Tibial artery (tissue), 4 donors: ENCODE data around the gene OSCP1.

Experiments used
- DNase-seq, 2 donors: peaks; one replicate each; pipeline ENCODE4 v3.0.0-alpha.2; 2019
- H3K27ac ChIP-seq, 2 donors: fragments of 200-600 bp; sonication (generic) in 1 of 2; 1 replicate in 1 of 2; 2 replicates in 1 of 2; pipeline ENCODE4 v1.5.1; 2018 to 2019; ENCODE audit warnings: mild to moderate bottlenecking in 1 of 2
- H3K27me3 ChIP-seq, 2 donors: fragments of 200-600 bp; sonication (generic) in 1 of 2; one replicate each; pipeline versions ENCODE4 v1.5.1 to v1.6.0; 2016 to 2019
- H3K36me3 ChIP-seq, 3 donors: fragments of 200-600 bp; sonication (generic) in 2 of 3; one replicate each; pipeline ENCODE4 v1.5.1; 2016 to 2019; ENCODE audit warnings: mild to moderate bottlenecking in 2 of 3
- H3K4me1 ChIP-seq, 4 donors: fragments of 200-600 bp; sonication (generic) in 2 of 4; 1 replicate in 3 of 4; 2 replicates in 1 of 4; pipeline ENCODE4 v1.5.1; 2016 to 2019
- H3K4me3 ChIP-seq, 2 donors: fragments of 200-600 bp; sonication (generic) in 1 of 2; 1 replicate in 1 of 2; 2 replicates in 1 of 2; pipeline ENCODE4 v1.5.1; 2018 to 2019; ENCODE audit warnings: mild to moderate bottlenecking in 2 of 2
- H3K9me3 ChIP-seq, 3 donors: fragments of 200-600 bp; sonication (generic) in 1 of 3; one replicate each; pipeline ENCODE4 v1.5.1; 2016 to 2019
- intact Hi-C: fragments of 100-400 bp; cut with DNase I; formaldehyde crosslinking; loops from one replicate; pipeline ENCODE4 v1.15.0; 2023; ENCODE audit warnings: low total_unique reads
- TF ChIP-seq, protein P1 (sequence below), 2 experiments: fragments of 200-600 bp in 1 of 2; fragments of 450-650 bp in 1 of 2; IDR thresholded peaks; one replicate each; pipeline ENCODE4 v1.5.1; 2017 to 2019; ENCODE audit warnings: antibody characterized with exemption in 2 of 2, mild to moderate bottlenecking in 1 of 2, moderate library complexity in 1 of 2

Gene OSCP1

DNA sequence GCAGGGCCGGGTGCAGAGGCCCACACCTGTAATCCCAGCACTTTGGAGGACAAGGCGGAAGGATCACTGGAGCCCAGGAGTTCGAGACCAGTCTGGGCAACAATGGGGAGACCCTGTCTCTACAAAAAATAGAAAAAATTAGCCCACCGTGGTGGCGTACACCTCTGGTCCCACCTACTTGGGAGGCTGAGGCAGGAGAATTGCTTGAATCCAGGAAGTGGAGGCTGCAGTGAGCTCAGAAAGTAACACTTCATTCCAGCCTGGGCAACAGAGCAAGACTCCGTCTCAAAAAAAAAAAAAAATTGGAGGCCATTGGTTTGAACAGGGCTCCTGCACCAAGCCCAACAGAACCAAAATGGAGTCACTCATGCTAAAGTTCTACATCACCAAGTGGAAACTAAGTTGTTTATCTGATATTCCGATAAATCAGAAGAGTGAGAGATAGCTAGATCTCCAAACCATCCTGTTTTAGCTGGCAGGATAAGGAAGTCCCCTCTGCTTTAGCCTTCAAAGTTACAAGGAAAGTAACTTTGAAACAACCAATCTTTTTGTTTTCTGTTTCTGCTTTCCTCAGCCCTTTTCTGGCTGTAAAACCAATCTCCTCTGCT lies 51.8 kb downstream of the OSCP1 start:
- Histone ChIP-seq H3K4me1 (peaks cover 0 to 22% (median 16%) of the 10 kb centered on the region in 4 donors), H3K27me3 (no peaks in the 10 kb centered on the region), H3K4me3 (peak overlapping the region in 1 of 2 donors; percentile 89), H3K9me3 (no peaks in the 10 kb centered on the region), H3K27ac (peak overlapping the region; percentile 92 to 96), H3K36me3 (peaks cover 5 to 6% (median 6%) of the 10 kb centered on the region in 3 donors)
- TF ChIP-seq, protein P1, sequence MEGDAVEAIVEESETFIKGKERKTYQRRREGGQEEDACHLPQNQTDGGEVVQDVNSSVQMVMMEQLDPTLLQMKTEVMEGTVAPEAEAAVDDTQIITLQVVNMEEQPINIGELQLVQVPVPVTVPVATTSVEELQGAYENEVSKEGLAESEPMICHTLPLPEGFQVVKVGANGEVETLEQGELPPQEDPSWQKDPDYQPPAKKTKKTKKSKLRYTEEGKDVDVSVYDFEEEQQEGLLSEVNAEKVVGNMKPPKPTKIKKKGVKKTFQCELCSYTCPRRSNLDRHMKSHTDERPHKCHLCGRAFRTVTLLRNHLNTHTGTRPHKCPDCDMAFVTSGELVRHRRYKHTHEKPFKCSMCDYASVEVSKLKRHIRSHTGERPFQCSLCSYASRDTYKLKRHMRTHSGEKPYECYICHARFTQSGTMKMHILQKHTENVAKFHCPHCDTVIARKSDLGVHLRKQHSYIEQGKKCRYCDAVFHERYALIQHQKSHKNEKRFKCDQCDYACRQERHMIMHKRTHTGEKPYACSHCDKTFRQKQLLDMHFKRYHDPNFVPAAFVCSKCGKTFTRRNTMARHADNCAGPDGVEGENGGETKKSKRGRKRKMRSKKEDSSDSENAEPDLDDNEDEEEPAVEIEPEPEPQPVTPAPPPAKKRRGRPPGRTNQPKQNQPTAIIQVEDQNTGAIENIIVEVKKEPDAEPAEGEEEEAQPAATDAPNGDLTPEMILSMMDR (IDR thresholded peaks at IDR 0.05) = no peak
- intact Hi-C loops = no loop called here
- no peak for DNase-seq

- intact Hi-C loops = no loop called here
Measured at GRCh38 chr1:36397378-36398230, 52.6 kb downstream of the OSCP1 start, which contains the start of gene LSM10. TSS of gene LSM10 (minus strand) at chr1:36397908. CDS start at chr1:36394129, 3,779 bp downstream.

GRCh38 chr1:36397083-36397377 lies 53.2 kb downstream of the OSCP1 start:
- Histone ChIP-seq H3K4me3 (peak overlapping the region; percentile 78 to 89), H3K36me3 (peaks cover 9 to 21% (median 20%) of the 10 kb centered on the region in 3 donors), H3K27me3 (no peaks in the 10 kb centered on the region), H3K9me3 (no peaks in the 10 kb centered on the region), H3K4me1 (peaks cover 0 to 22% (median 16%) of the 10 kb centered on the region in 4 donors), H3K27ac (peak overlapping the region; percentile 92 to 96)
- no peak for DNase-seq
- intact Hi-C loops = no loop called here
- TF ChIP-seq, protein P1 (IDR thresholded peaks at IDR 0.05) = no peak

More at GRCh38 chr1:36397378-36398230, 52.6 kb downstream of the OSCP1 start, which contains the start of gene LSM10:
- TF ChIP-seq, protein P1 (IDR thresholded peaks at IDR 0.05) = no peak
- H3K4me3 ChIP-seq = peak within 1 kb of the TSS; percentile 78 to 89
- peaks cover 0 to 22% (median 16%) of the 10 kb centered on the region in 4 donors for H3K4me1 ChIP-seq
- peaks cover 9 to 15% (median 15%) of the 10 kb centered on the region in 3 donors for H3K36me3 ChIP-seq
- H3K27me3 ChIP-seq = no peaks in the 10 kb centered on the region
- DNase-seq = peak; percentile 92 to 96
- H3K27ac ChIP-seq = peak within 1 kb of the TSS; percentile 92 to 96
- H3K9me3 ChIP-seq = no peaks in the 10 kb centered on the region

DNA sequence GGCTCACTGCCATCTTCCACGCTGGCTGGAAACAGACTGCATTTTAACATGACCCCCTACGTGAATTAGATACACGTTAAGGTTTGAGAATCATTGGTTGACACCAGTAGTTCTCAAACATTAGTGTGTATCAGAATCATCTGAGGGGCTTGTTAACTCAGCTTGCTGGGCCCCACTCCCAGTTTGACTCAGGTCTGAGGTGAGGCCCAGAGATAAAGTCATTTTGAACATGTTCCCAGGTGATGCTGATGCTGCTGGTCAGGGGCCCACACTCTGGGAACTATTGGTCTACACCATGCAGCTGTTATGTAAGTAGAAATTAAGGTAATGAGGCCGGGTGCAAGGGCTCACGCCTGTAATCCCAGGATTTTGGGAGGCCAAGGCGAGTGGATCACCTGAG lies 53.9 kb downstream of the OSCP1 start:
- H3K36me3 ChIP-seq = peaks cover 9 to 28% (median 27%) of the 10 kb centered on the region in 3 donors
- DNase-seq = no peak
- intact Hi-C loops = no loop called here
- no peaks in the 10 kb centered on the region for H3K27me3 ChIP-seq
- peak overlapping the region in 1 of 2 donors; percentile 78 for H3K4me3 ChIP-seq
- peaks cover 0 to 22% (median 16%) of the 10 kb centered on the region in 4 donors for H3K4me1 ChIP-seq
- TF ChIP-seq, protein P1 (IDR thresholded peaks at IDR 0.05) = no peak
- H3K27ac ChIP-seq = peak overlapping the region; percentile 92 to 96
- no peaks in the 10 kb centered on the region for H3K9me3 ChIP-seq

DNA sequence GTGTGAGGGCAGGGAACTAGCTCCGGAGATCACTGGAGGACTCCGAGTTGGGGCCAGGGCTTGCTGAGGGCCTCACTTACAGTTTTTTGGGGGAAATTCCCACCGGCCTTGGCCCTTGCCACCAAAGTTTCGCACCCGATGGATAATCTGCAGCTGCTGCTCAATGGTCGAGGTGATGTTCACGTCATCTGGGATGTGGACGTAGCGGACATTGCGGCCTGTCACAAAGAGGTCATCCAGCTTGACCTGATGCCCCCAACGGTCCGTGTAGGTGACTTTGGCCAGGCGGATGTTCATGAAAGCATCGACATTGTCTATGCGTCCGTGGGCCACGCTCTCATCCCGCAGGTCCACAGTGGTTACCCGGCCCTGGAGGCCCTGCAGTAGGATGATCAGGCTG lies 56.6 kb downstream of the OSCP1 start:
- no peak overlapping the region for H3K27ac ChIP-seq
- TF ChIP-seq, protein P1 (IDR thresholded peaks at IDR 0.05) = no peak
- no peaks in the 10 kb centered on the region for H3K9me3 ChIP-seq
- peaks cover 14 to 46% (median 34%) of the 10 kb centered on the region in 3 donors for H3K36me3 ChIP-seq
- no peaks in the 10 kb centered on the region for H3K27me3 ChIP-seq
- intact Hi-C loops = no loop called here
- no peak for DNase-seq
- no peak overlapping the region for H3K4me3 ChIP-seq
- H3K4me1 ChIP-seq = peaks cover 0 to 34% (median 27%) of the 10 kb centered on the region in 4 donors
